ENCODE data around the gene SAP30BP.

Gene SAP30BP

DNA sequence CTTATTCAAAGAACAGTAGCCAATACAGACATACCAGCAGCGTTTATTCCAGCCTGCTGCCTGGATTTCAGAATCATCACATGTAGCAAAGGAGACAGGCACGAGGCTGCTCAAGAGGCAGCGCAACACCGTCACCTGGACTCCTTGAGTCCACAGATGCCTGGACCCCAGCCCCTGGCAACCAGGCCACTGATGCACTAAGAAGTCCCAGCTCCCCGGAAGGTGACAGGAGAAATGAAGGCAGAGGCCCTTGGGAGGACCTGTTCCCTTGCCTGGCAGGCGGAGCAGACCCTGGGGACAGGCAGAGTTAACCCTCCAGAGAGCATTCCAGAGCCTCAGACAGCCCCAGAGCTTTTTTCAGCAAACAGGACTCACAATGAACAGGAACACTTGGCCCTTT lies 17.5 kb upstream of the SAP30BP start:
- Histone ChIP-seq H2BK120ac (ENCODE audit: low read depth, low read length) (no peak overlapping the region), H2AK5ac (ENCODE audit: low read length, severe bottlenecking) (no peak overlapping the region), H3K14ac (ENCODE audit: low read length in 2 of 2) (no peak overlapping the region), H3K9me3 (ENCODE audit: control insufficient read depth, low read length) (no peaks in the 10 kb centered on the region), H4K91ac (ENCODE audit: low read length) (no peak overlapping the region), H3K18ac (ENCODE audit: low read depth in 1 of 2, low read length in 2 of 2) (no peak overlapping the region), H3K9ac (ENCODE audit: low read length) (no peak overlapping the region), H3K79me1 (replicated peaks; ENCODE audit: low read length, poor library complexity, severe bottlenecking) (peaks cover 12% of the 10 kb centered on the region), H2BK5ac (ENCODE audit: low read depth, low read length, poor library complexity, severe bottlenecking) (no peak overlapping the region), H2BK15ac (ENCODE audit: low read depth, poor library complexity, severe bottlenecking) (no peak overlapping the region), H3K4ac (ENCODE audit: low read depth in 1 of 2, low read length in 2 of 2) (no peak overlapping the region), H3K4me2 (ENCODE audit: low read length, poor library complexity, severe bottlenecking) (no peak overlapping the region), H3K23ac (ENCODE audit: low read length in 2 of 2) (no peak overlapping the region), H4K8ac (ENCODE audit: low read length) (no peak overlapping the region), H3K4me3 (ENCODE audit: insufficient read depth in 1 of 2, low read depth in 1 of 2, low read length in 2 of 2) (no peak overlapping the region), H3K36me3 (ENCODE audit: control insufficient read depth in 1 of 2, insufficient read depth in 2 of 2, low read depth in 1 of 2, low read length in 2 of 2) (peaks cover 34 to 63% of the 10 kb centered on the region in 2 experiments), H3K4me1 (ENCODE audit: control insufficient read depth, insufficient read depth, low read depth, low read length) (peaks cover 20% of the 10 kb centered on the region), H2AFZ (ENCODE audit: low read depth, low read length) (no peak overlapping the region), H2BK12ac (ENCODE audit: low read length in 2 of 2) (no peak overlapping the region), H3K27me3 (ENCODE audit: control insufficient read depth in 1 of 2, insufficient read depth in 1 of 2, low read length in 2 of 2) (no peaks in the 10 kb centered on the region), H3K27ac (ENCODE audit: low read length, poor library complexity, severe bottlenecking) (no peak overlapping the region)
- no peak for DNase-seq
- WGBS, result 95% methylated on average over 6 of the region's 6 CpGs

DNA sequence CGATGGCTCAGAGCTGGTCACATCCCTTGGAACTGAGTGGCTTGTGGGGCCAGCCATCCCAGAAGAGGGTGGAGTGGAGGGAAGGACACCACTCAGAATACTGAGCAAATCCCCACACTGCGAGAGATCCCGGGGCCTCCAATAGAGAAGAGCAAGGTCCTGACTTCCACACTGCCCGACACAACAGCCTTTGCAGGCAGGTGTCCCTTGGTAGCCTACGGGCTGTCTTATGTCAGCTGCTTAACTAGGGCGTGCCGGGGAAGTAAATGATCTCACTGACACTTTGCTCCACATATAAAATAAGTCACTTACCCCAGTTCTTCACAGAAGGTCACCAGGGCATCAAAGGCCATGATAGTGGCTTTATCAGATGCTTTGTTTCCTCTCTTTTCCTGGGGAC lies 16.3 kb upstream of the SAP30BP start:
- no peak overlapping the region for H2AFZ ChIP-seq (ENCODE audit: low read depth, low read length)
- DNase-seq, result no peak
- no peak overlapping the region for H3K18ac ChIP-seq (ENCODE audit: low read depth in 1 of 2, low read length in 2 of 2)
- WGBS, result 100% methylated on average over 7 of the region's 7 CpGs
- H2BK5ac ChIP-seq (ENCODE audit: low read depth, low read length, poor library complexity, severe bottlenecking), result no peak overlapping the region
- no peak overlapping the region for H3K23ac ChIP-seq (ENCODE audit: low read length in 2 of 2)
- no peak overlapping the region for H2BK15ac ChIP-seq (ENCODE audit: low read depth, poor library complexity, severe bottlenecking)
- no peak overlapping the region for H3K27ac ChIP-seq (ENCODE audit: low read length, poor library complexity, severe bottlenecking)
- no peak overlapping the region for H3K4me3 ChIP-seq (ENCODE audit: insufficient read depth in 1 of 2, low read depth in 1 of 2, low read length in 2 of 2)
- no peak overlapping the region for H2BK12ac ChIP-seq (ENCODE audit: low read length in 2 of 2)
- H3K4me2 ChIP-seq (ENCODE audit: low read length, poor library complexity, severe bottlenecking), result no peak overlapping the region
- H3K9me3 ChIP-seq (ENCODE audit: control insufficient read depth, low read length), result no peaks in the 10 kb centered on the region
- H2BK120ac ChIP-seq (ENCODE audit: low read depth, low read length), result no peak overlapping the region
- H3K79me1 ChIP-seq (replicated peaks; ENCODE audit: low read length, poor library complexity, severe bottlenecking), result peaks cover 12% of the 10 kb centered on the region
- H3K4me1 ChIP-seq (ENCODE audit: control insufficient read depth, insufficient read depth, low read depth, low read length), result peaks cover 13% of the 10 kb centered on the region
- no peak overlapping the region for H3K4ac ChIP-seq (ENCODE audit: low read depth in 1 of 2, low read length in 2 of 2)
- H3K27me3 ChIP-seq (ENCODE audit: control insufficient read depth in 1 of 2, insufficient read depth in 1 of 2, low read length in 2 of 2), result no peaks in the 10 kb centered on the region
- H4K8ac ChIP-seq (ENCODE audit: low read length), result no peak overlapping the region
- no peak overlapping the region for H2AK5ac ChIP-seq (ENCODE audit: low read length, severe bottlenecking)
- no peak overlapping the region for H3K9ac ChIP-seq (ENCODE audit: low read length)
- peaks cover 38 to 59% of the 10 kb centered on the region in 2 experiments for H3K36me3 ChIP-seq (ENCODE audit: control insufficient read depth in 1 of 2, insufficient read depth in 2 of 2, low read depth in 1 of 2, low read length in 2 of 2)
- no peak overlapping the region for H3K14ac ChIP-seq (ENCODE audit: low read length in 2 of 2)
- no peak overlapping the region for H4K91ac ChIP-seq (ENCODE audit: low read length)

DNA sequence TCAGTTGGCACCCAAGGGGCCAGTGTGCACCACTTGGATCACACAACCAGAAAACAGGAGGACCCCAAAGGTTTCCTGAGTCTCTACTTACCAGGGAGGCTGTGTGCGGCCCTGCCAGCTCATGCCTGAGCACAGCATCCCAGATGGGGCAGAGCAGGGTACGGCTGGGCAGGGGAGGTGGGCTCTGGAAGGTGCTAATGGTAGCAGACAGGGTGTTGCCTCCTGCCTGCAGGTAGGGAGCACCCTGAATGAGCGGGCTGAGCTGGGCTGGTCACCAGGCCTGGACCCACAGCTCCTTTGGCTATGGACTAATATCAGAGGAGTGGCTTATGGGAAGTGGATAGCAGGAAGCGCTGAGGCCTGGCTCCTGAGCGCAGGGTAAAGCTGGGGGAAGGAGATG lies 14.8 kb upstream of the SAP30BP start:
- peak overlapping the region; percentile 79 for H2AK5ac ChIP-seq (ENCODE audit: low read length, severe bottlenecking)
- H3K4ac ChIP-seq (ENCODE audit: low read depth in 1 of 2, low read length in 2 of 2), result no peak overlapping the region
- H3K18ac ChIP-seq (ENCODE audit: low read depth in 1 of 2, low read length in 2 of 2), result no peak overlapping the region
- WGBS, result 89% methylated on average over 5 of the region's 5 CpGs
- H3K4me3 ChIP-seq (ENCODE audit: insufficient read depth in 1 of 2, low read depth in 1 of 2, low read length in 2 of 2), result no peak overlapping the region
- H2BK5ac ChIP-seq (ENCODE audit: low read depth, low read length, poor library complexity, severe bottlenecking), result no peak overlapping the region
- H3K4me1 ChIP-seq (ENCODE audit: control insufficient read depth, insufficient read depth, low read depth, low read length), result peaks cover 2% of the 10 kb centered on the region
- no peak overlapping the region for H4K8ac ChIP-seq (ENCODE audit: low read length)
- no peak overlapping the region for H3K9ac ChIP-seq (ENCODE audit: low read length)
- H3K23ac ChIP-seq (ENCODE audit: low read length in 2 of 2), result no peak overlapping the region
- no peak overlapping the region for H2BK15ac ChIP-seq (ENCODE audit: low read depth, poor library complexity, severe bottlenecking)
- no peaks in the 10 kb centered on the region for H3K27me3 ChIP-seq (ENCODE audit: control insufficient read depth in 1 of 2, insufficient read depth in 1 of 2, low read length in 2 of 2)
- H3K27ac ChIP-seq (ENCODE audit: low read length, poor library complexity, severe bottlenecking), result no peak overlapping the region
- H2BK120ac ChIP-seq (ENCODE audit: low read depth, low read length), result no peak overlapping the region
- H3K79me1 ChIP-seq (replicated peaks; ENCODE audit: low read length, poor library complexity, severe bottlenecking), result peaks cover 10% of the 10 kb centered on the region
- peaks cover 42 to 60% of the 10 kb centered on the region in 2 experiments for H3K36me3 ChIP-seq (ENCODE audit: control insufficient read depth in 1 of 2, insufficient read depth in 2 of 2, low read depth in 1 of 2, low read length in 2 of 2)
- DNase-seq, result no peak
- no peaks in the 10 kb centered on the region for H3K9me3 ChIP-seq (ENCODE audit: control insufficient read depth, low read length)
- H3K4me2 ChIP-seq (ENCODE audit: low read length, poor library complexity, severe bottlenecking), result no peak overlapping the region
- H2BK12ac ChIP-seq (ENCODE audit: low read length in 2 of 2), result no peak overlapping the region
- no peak overlapping the region for H2AFZ ChIP-seq (ENCODE audit: low read depth, low read length)
- H4K91ac ChIP-seq (ENCODE audit: low read length), result no peak overlapping the region
- no peak overlapping the region for H3K14ac ChIP-seq (ENCODE audit: low read length in 2 of 2)

DNA sequence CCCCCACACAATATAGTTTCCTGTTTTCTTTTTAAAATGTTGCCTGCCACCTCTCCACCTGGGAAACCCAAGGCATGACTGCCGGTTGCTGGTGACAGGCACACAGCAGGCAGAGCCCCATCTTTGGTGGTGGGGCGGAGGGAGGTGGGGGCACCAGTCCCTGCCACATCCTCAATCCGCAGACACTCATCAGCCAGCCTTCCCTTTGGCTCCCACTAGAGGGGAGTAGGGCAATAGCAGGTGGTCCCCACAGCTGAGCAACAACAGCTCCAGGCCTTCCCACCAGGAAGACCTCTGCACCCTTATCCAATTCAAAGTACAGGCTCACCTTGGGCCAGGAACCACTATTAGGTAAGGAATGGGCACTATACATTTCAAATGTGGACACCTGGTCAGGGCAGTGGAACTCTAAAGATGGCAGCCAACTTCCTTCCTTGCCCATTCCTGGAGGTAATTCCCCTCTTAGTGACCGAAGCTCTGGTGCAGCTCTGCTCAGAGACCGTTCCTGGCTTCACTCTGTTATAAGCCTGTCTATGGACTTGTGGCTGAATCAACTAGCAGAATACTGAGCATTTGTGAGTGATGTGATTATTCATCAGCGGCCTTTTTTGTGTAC lies 14.1 kb upstream of the SAP30BP start:
- Histone ChIP-seq H3K36me3 (ENCODE audit: control insufficient read depth in 1 of 2, insufficient read depth in 2 of 2, low read depth in 1 of 2, low read length in 2 of 2) (peaks cover 39 to 62% of the 10 kb centered on the region in 2 experiments), H3K9me3 (ENCODE audit: control insufficient read depth, low read length) (no peaks in the 10 kb centered on the region), H3K9ac (ENCODE audit: low read length) (no peak overlapping the region), H3K27me3 (ENCODE audit: control insufficient read depth in 1 of 2, insufficient read depth in 1 of 2, low read length in 2 of 2) (no peaks in the 10 kb centered on the region), H4K8ac (ENCODE audit: low read length) (no peak overlapping the region), H3K27ac (ENCODE audit: low read length, poor library complexity, severe bottlenecking) (no peak overlapping the region), H4K91ac (ENCODE audit: low read length) (no peak overlapping the region), H2BK15ac (ENCODE audit: low read depth, poor library complexity, severe bottlenecking) (no peak overlapping the region), H3K18ac (ENCODE audit: low read depth in 1 of 2, low read length in 2 of 2) (no peak overlapping the region), H2AK5ac (ENCODE audit: low read length, severe bottlenecking) (peak overlapping the region; percentile 27), H3K4me3 (ENCODE audit: insufficient read depth in 1 of 2, low read depth in 1 of 2, low read length in 2 of 2) (no peak overlapping the region), H3K79me1 (replicated peaks; ENCODE audit: low read length, poor library complexity, severe bottlenecking) (peaks cover 6% of the 10 kb centered on the region), H2BK5ac (ENCODE audit: low read depth, low read length, poor library complexity, severe bottlenecking) (no peak overlapping the region), H2BK12ac (ENCODE audit: low read length in 2 of 2) (no peak overlapping the region), H3K4me1 (ENCODE audit: control insufficient read depth, insufficient read depth, low read depth, low read length) (peaks cover 2% of the 10 kb centered on the region), H3K4me2 (ENCODE audit: low read length, poor library complexity, severe bottlenecking) (no peak overlapping the region), H2AFZ (ENCODE audit: low read depth, low read length) (no peak overlapping the region), H2BK120ac (ENCODE audit: low read depth, low read length) (no peak overlapping the region), H3K23ac (ENCODE audit: low read length in 2 of 2) (no peak overlapping the region), H3K4ac (ENCODE audit: low read depth in 1 of 2, low read length in 2 of 2) (no peak overlapping the region), H3K14ac (ENCODE audit: low read length in 2 of 2) (no peak overlapping the region)
- peak; percentile 63 for DNase-seq
- 68% methylated on average over 5 of the region's 6 CpGs for WGBS

All from mesenchymal stem cell (in vitro differentiated cells and primary cell).